HepG2 (cell line): ENCODE measurements around the gene LPO.

Experiments
- AFF4 ChIP-seq: sonication (generic); formaldehyde crosslinking; IDR thresholded peaks from 2 replicates; pipeline ENCODE4 v1.4.0; 2020; ENCODE audit warnings: missing genetic modification reagents
- BRCA1 ChIP-seq: sonication (generic); formaldehyde crosslinking; IDR thresholded peaks from 2 replicates; pipeline ENCODE4 v1.4.0; 2020; ENCODE audit warnings: missing genetic modification reagents
- CTCF ChIP-seq: sonication (generic); formaldehyde crosslinking; IDR thresholded peaks from 2 replicates; pipeline ENCODE4 v1.5.0; 2020; ENCODE audit warnings: mild to moderate bottlenecking, missing genetic modification reagents, moderate library complexity
- FOXA1 ChIP-seq, 2 experiments: fragments of 450-650 bp in 1 of 2; sonication (generic) in 1 of 2; formaldehyde crosslinking in 1 of 2; IDR thresholded peaks; 2 replicates each; pipeline versions ENCODE4 v1.4.0 to v1.6.1; 2016 to 2020; ENCODE audit warnings: missing genetic modification reagents in 1 of 2
- NFRKB ChIP-seq: fragments of 450-650 bp; IDR thresholded peaks from 2 replicates; pipeline ENCODE4 v1.6.1; 2017
- PCBP1 ChIP-seq: fragments of 200-400 bp; formaldehyde crosslinking; IDR thresholded peaks from 2 replicates; pipeline ENCODE4 v1.6.1; 2017; ENCODE audit warnings: mild to moderate bottlenecking, low read depth, low read length, borderline replicate concordance
- SAFB2 ChIP-seq: sonication (generic); formaldehyde crosslinking; IDR thresholded peaks from 2 replicates; pipeline ENCODE4 v1.5.1; 2020; ENCODE audit warnings: missing genetic modification reagents, low read depth, mild to moderate bottlenecking, borderline replicate concordance
- SP1 ChIP-seq, 2 experiments: fragments of 450-650 bp in 1 of 2; sonication (generic) in 1 of 2; formaldehyde crosslinking in 1 of 2; IDR thresholded peaks; 2 replicates each; pipeline versions ENCODE4 v1.4.0 to v1.6.1; 2016 to 2020; ENCODE audit warnings: missing genetic modification reagents in 1 of 2
- ZNF710 ChIP-seq: sonication (generic); formaldehyde crosslinking; IDR thresholded peaks from 2 replicates; pipeline ENCODE4 v1.5.0; 2020; ENCODE audit warnings: mild to moderate bottlenecking, missing genetic modification reagents, borderline replicate concordance

- TF ChIP-seq NFRKB (no peak), FOXA1 (IDR thresholded peaks at IDR 0.05) (no peak), FOXA1 (CRISPR knock-in tag; IDR thresholded peaks at IDR 0.05) (no peak), BRCA1 (CRISPR knock-in tag) (no peak), PCBP1 (no peak), AFF4 (no peak), ZNF710 (CRISPR knock-in tag) (no peak), SP1 (IDR thresholded peaks at IDR 0.05) (no peak), SP1 (CRISPR knock-in tag; IDR thresholded peaks at IDR 0.05) (no peak), CTCF (CRISPR knock-in tag) (no peak), SAFB2 (CRISPR knock-in tag) (no peak)
Observed at GRCh38 chr17:58267347-58268324, 29.3 kb downstream of the LPO start.
